ENCODE results near the gene PRKCB. TPM values are rescaled to one million over a fixed set of nuclear protein-coding genes. Genes with fewer than 3 reads are reported as not detected.

The PRKCB gene
- total and polyA plus RNA-seq, 2 of the 8 experiments (the other 6 are each of a cell fraction or from before 2014, with no cell fraction given) = 7.1 to 12.1 TPM

DNA sequence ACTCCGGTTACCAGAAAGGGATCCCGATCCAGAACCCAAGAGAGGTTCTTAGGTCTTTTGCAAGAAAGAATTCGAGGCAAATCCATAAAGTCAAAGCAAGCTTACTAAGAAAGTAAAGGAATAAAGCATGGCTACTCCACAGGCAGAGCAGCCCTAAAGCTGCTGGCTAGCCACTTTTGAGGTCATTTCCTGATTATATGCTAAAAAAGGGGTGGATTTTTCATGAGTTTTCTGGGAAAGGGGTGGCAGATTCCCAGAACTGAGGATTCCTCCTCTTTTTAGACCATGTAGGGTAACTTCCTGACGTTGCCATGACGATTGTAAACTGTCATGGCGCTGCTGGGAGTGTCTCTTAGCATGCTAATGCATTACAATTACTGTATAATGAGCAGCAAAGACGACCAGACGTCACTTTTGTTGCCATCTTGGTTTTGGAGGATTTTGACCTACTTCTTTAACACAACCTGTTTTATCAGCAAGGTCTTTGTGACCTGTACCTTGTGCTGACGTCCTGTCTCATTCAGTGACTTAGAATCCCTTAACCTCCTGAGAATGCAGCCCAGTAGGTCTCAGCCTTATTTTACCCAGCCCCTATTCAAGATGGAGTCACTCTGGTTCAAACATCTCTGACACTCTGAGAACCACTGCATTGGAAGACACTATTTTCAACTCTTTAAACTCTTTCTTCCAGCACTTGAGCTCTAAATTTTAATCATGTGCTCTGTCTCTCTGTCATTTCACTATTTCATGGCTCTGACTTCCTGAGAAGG is 216.7 kb downstream of the PRKCB start:
- H4K20me1 ChIP-seq (replicated peaks in 1 of 2; ENCODE audit: control insufficient read depth in 1 of 2, insufficient read depth in 2 of 2, low read length in 2 of 2) = no peaks in the 10 kb centered on the region
- H2AFZ ChIP-seq (ENCODE audit: low read length) = no peak overlapping the region
- no peak overlapping the region for H2BK15ac ChIP-seq (ENCODE audit: low read length)
- H2BK120ac ChIP-seq (replicated peaks; ENCODE audit: low read depth, low read length) = no peak overlapping the region
- H2BK12ac ChIP-seq (ENCODE audit: low read depth, low read length) = no peak overlapping the region
- H3K9ac ChIP-seq (replicated peaks in 1 of 4; ENCODE audit: extremely low read depth in 1 of 4, low read depth in 3 of 4, low read length in 3 of 4) = no peak overlapping the region
- ChIA-PET POLR2A (ENCODE audit: partially characterized antibody) (interaction anchor here (0.6 to 1.2 kb wide), 3 partner anchors 11 to 86 kb away, joined by 3 to 4 read pairs (median 3); no protein-coding TSS in a partner anchor), CTCF (ENCODE audit: partially characterized antibody) (interaction anchor here (1.9 to 3.6 kb wide), 3 partner anchors 18 to 201 kb away, joined by 4 to 19 read pairs (median 9); no protein-coding TSS in a partner anchor)
- no peaks in the 10 kb centered on the region for H3K79me1 ChIP-seq (ENCODE audit: low read depth, low read length)
- H3K36me3 ChIP-seq (ENCODE audit: control insufficient read depth in 2 of 4, insufficient read depth in 4 of 4, low read length in 3 of 4) = no peaks in the 10 kb centered on the region
- peaks cover 2% of the 10 kb centered on the region; the same call in 1 of the 2 replicates for H3K23me2 ChIP-seq (ENCODE audit: low read depth, low read length)
- no peaks in the 10 kb centered on the region for H3K79me2 ChIP-seq (ENCODE audit: control insufficient read depth in 1 of 2, insufficient read depth in 2 of 2, low read length in 2 of 2)
- H2BK5ac ChIP-seq (ENCODE audit: low read depth, low read length) = no peak overlapping the region
- no peaks in the 10 kb centered on the region for H3K9me3 ChIP-seq (ENCODE audit: insufficient read depth in 2 of 2, low read depth in 1 of 2, low read length in 1 of 2)
- H3K56ac ChIP-seq (replicated peaks; ENCODE audit: insufficient read length, low read depth, low read length) = no peak overlapping the region
- H3K18ac ChIP-seq (ENCODE audit: extremely low read depth, low read length) = no peak overlapping the region
- no peak overlapping the region for H3K4ac ChIP-seq (replicated peaks; ENCODE audit: insufficient read length, low read depth, low read length)
- peaks cover 5 to 30% (median 12%) of the 10 kb centered on the region in 4 experiments for H3K4me1 ChIP-seq (replicated peaks in 1 of 4; ENCODE audit: control insufficient read depth in 3 of 4, insufficient read depth in 4 of 4, low read length in 3 of 4)
- no peak overlapping the region for H3K23ac ChIP-seq (ENCODE audit: insufficient read length)
- no peak overlapping the region for H4K8ac ChIP-seq (ENCODE audit: extremely low read depth, insufficient read depth, low read length)
- no peak overlapping the region for H2AK5ac ChIP-seq (ENCODE audit: low read depth, low read length)
- H3K27me3 ChIP-seq (replicated peaks in 1 of 4; ENCODE audit: control insufficient read depth in 3 of 4, extremely low read depth in 1 of 4, insufficient read depth in 3 of 4, low read length in 3 of 4) = no peaks in the 10 kb centered on the region
- no peak overlapping the region for H3K27ac ChIP-seq (ENCODE audit: low read depth, low read length)
- peak; percentile 73 for TF ChIP-seq YY1 (IDR thresholded peaks at IDR 0.05; ENCODE audit: low read depth, low read length)
- no peak for TF ChIP-seq TCF12 (IDR thresholded peaks at IDR 0.05; ENCODE audit: low read depth, low read length)
- FAIRE-seq (no peak), DNase-seq (ENCODE audit: low read depth in 1 of 2, low spot score in 2 of 2) (no peak)
- no peak overlapping the region for H3K4me3 ChIP-seq (ENCODE audit: extremely low read depth in 1 of 4, insufficient read depth in 2 of 4, low read depth in 3 of 4, low read length in 4 of 4)
- H4K5ac ChIP-seq (ENCODE audit: insufficient read length, low read depth, low read length) = no peak overlapping the region
- H3K14ac ChIP-seq (ENCODE audit: insufficient read length) = no peak overlapping the region
- WGBS, 2 experiments (ENCODE audit: extremely low coverage in 1 of 2, insufficient coverage in 1 of 2, insufficient read length in 1 of 2, insufficient replicate concordance in 2 of 2, low coverage in 1 of 2, low lambda C conversion rate in 2 of 2, missing lambda C conversion rate in 1 of 2) = 82% methylated on average over 9 of the region's 9 CpGs; no CpG with 5 or more reads in 1 of the 2 experiments
- H2BK20ac ChIP-seq (ENCODE audit: low read length) = no peak overlapping the region
- H3K4me2 ChIP-seq (ENCODE audit: insufficient read depth in 1 of 2, low read depth in 2 of 2, low read length in 2 of 2) = no peak overlapping the region
- no peak overlapping the region for H4K91ac ChIP-seq (replicated peaks; ENCODE audit: insufficient read length, low read length)
